ENCODE data around the gene C1S. TPM values are rescaled to one million over a fixed set of nuclear protein-coding genes. Genes with fewer than 3 reads are reported as not detected.
A peak's percentile ranks its signal among the peaks of the same experiment; 100 is the strongest.

The C1S gene
- total RNA-seq, 1 donor from 2014 or later: 6.5 TPM

GRCh38 chr12:7073946-7074345 is 13.4 kb downstream of the C1S start:
- no peak for DNase-seq (ENCODE audit: low spot score in 2 of 2)
- no peak for FAIRE-seq

GRCh38 chr12:7075518-7075917 is 15.0 kb downstream of the C1S start:
- FAIRE-seq: no peak
- no peak for DNase-seq (ENCODE audit: low spot score in 2 of 2)

GRCh38 chr12:7075939-7076338 is 15.4 kb downstream of the C1S start:
- FAIRE-seq: no peak

GRCh38 chr12:7076493-7076892 is 16.0 kb downstream of the C1S start:
- FAIRE-seq (no peak), DNase-seq (ENCODE audit: low spot score in 2 of 2) (no peak)

More at GRCh38 chr12:7075939-7076338, 15.4 kb downstream of the C1S start:
- no peak for DNase-seq (ENCODE audit: low spot score in 2 of 2)

GRCh38 chr12:7078163-7078562 is 17.6 kb downstream of the C1S start:
- DNase-seq (ENCODE audit: low spot score in 2 of 2) (no peak), FAIRE-seq (no peak)

GRCh38 chr12:7079826-7080125 is 19.3 kb downstream of the C1S start:
- DNase-seq (ENCODE audit: low spot score in 2 of 2) (no peak), FAIRE-seq (no peak)

- DNase-seq (ENCODE audit: low spot score in 2 of 2): no peak
- FAIRE-seq: no peak
Observed at GRCh38 chr12:7081037-7081436, 20.5 kb downstream of the C1S start.

GRCh38 chr12:7083125-7083524 is 22.6 kb downstream of the C1S start:
- no peak for FAIRE-seq

GRCh38 chr12:7089196-7089871 is 28.8 kb downstream of the C1S start:
- no peak for FAIRE-seq
- DNase-seq (ENCODE audit: low spot score in 2 of 2): no peak

More at GRCh38 chr12:7083125-7083524, 22.6 kb downstream of the C1S start:
- DNase-seq (ENCODE audit: low spot score in 2 of 2): no peak

GRCh38 chr12:7090222-7090998 is 29.9 kb downstream of the C1S start:
- FAIRE-seq: no peak
- DNase-seq (ENCODE audit: low spot score in 2 of 2): no peak

GRCh38 chr12:7091171-7091570 is 30.7 kb downstream of the C1S start:
- FAIRE-seq (no peak), DNase-seq (ENCODE audit: low spot score in 2 of 2) (no peak)

- FAIRE-seq: no peak
Observed at GRCh38 chr12:7091660-7092228, 31.2 kb downstream of the C1S start.

GRCh38 chr12:7092229-7092985 is 31.9 kb downstream of the C1S start, which contains the start of gene C1R:
Gene C1R (minus strand): TSS chr12:7092445. CDS start chr12:7092388, 57 bp downstream.
- no peak for FAIRE-seq

More at GRCh38 chr12:7091660-7092228, 31.2 kb downstream of the C1S start:
- DNase-seq (ENCODE audit: low spot score in 2 of 2): no peak

GRCh38 chr12:7092986-7093460 is 32.5 kb downstream of the C1S start:
- no peak for DNase-seq (ENCODE audit: low spot score in 2 of 2)
- FAIRE-seq: no peak

More at GRCh38 chr12:7092229-7092985, 31.9 kb downstream of the C1S start, which contains the start of gene C1R:
- peak; percentile 45 to 74 for DNase-seq (ENCODE audit: low spot score in 2 of 2)

- FAIRE-seq (no peak), DNase-seq (ENCODE audit: low spot score in 2 of 2) (no peak)
Observed at GRCh38 chr12:7093486-7093885, 33.0 kb downstream of the C1S start.

GRCh38 chr12:7093892-7094291 is 33.4 kb downstream of the C1S start:
- no peak for DNase-seq (ENCODE audit: low spot score in 2 of 2)
- no peak for FAIRE-seq

GRCh38 chr12:7096006-7096932 is 35.8 kb downstream of the C1S start:
- DNase-seq (ENCODE audit: low spot score in 2 of 2): no peak
- no peak for FAIRE-seq

- DNase-seq (ENCODE audit: low spot score in 2 of 2) (no peak), FAIRE-seq (no peak)
Observed at GRCh38 chr12:7096979-7097378, 36.5 kb downstream of the C1S start.

- DNase-seq (ENCODE audit: low spot score in 2 of 2) (no peak), FAIRE-seq (no peak)
Observed at GRCh38 chr12:7099290-7099996, 38.9 kb downstream of the C1S start.

Measured in frontal cortex (tissue), 4 donors.